Endothelial cell of umbilical vein (primary cell): ENCODE data around the gene PAQR4.

Experiments
- EZH2 ChIP-seq: IDR thresholded peaks from 2 replicates; pipeline ENCODE4 v1.6.1; 2012; ENCODE audit warnings: borderline replicate concordance, low read depth, mild to moderate bottlenecking, moderate library complexity, low read length, inconsistent platforms; ENCODE audit not compliant: severe bottlenecking
- MYC ChIP-seq: IDR thresholded peaks from one replicate; pipeline ENCODE4 v1.6.1; 2011; ENCODE audit warnings: mild to moderate bottlenecking, low read depth, low read length
- POLR2A ChIP-seq: IDR thresholded peaks from 2 replicates; pipeline ENCODE4 v1.6.1; 2012; ENCODE audit warnings: low read depth, mild to moderate bottlenecking, control low read depth, low read length
- POLR2AphosphoS5 ChIP-seq: IDR thresholded peaks from 2 replicates; pipeline ENCODE4 v1.6.1; 2012; ENCODE audit warnings: low read depth, mild to moderate bottlenecking, control low read depth, low read length, moderate library complexity; ENCODE audit not compliant: insufficient read depth
- TF ChIP-seq, protein P1 (sequence below), 2 donors: IDR thresholded peaks; 1 replicate in 1 of 2; 2 replicates in 1 of 2; pipeline ENCODE4 v1.5.1; 2011; ENCODE audit warnings: low read length in 2 of 2, mild to moderate bottlenecking in 2 of 2, moderate library complexity in 2 of 2, control low read depth in 1 of 2, inconsistent platforms in 1 of 2, low read depth in 1 of 2; ENCODE audit not compliant: insufficient read depth in 1 of 2; ENCODE audit errors: extremely low read depth in 1 of 2

DNA sequence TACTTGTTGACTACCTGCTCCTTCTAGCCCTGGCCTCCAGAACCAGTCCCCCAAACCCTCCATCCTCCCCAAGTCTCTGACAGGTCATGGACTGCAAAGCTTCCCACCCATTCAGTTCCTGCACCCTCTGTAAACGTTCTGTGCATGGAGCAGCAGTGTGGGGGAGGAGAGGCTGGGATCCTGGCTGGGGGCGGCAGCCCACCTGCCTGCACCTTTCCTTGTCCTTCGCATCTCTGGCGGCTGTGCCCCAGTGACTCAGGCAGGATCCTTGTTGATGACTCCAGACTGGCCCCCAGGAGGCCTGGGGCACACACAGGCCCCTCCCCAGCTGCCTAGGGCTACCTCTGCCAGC lies 12.7 kb downstream of the PAQR4 start:
- TF ChIP-seq, protein P1, sequence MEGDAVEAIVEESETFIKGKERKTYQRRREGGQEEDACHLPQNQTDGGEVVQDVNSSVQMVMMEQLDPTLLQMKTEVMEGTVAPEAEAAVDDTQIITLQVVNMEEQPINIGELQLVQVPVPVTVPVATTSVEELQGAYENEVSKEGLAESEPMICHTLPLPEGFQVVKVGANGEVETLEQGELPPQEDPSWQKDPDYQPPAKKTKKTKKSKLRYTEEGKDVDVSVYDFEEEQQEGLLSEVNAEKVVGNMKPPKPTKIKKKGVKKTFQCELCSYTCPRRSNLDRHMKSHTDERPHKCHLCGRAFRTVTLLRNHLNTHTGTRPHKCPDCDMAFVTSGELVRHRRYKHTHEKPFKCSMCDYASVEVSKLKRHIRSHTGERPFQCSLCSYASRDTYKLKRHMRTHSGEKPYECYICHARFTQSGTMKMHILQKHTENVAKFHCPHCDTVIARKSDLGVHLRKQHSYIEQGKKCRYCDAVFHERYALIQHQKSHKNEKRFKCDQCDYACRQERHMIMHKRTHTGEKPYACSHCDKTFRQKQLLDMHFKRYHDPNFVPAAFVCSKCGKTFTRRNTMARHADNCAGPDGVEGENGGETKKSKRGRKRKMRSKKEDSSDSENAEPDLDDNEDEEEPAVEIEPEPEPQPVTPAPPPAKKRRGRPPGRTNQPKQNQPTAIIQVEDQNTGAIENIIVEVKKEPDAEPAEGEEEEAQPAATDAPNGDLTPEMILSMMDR (IDR thresholded peaks at IDR 0.05; ENCODE audit: extremely low read depth in 1 of 2, insufficient read depth in 1 of 2, low read depth in 1 of 2, low read length in 2 of 2), result no peak
- no peak for TF ChIP-seq POLR2A
- no peak for TF ChIP-seq EZH2
- TF ChIP-seq POLR2AphosphoS5, result no peak
- no peak for TF ChIP-seq MYC
